ENCODE data around the gene NABP2. TPM values are rescaled to one million over a fixed set of nuclear protein-coding genes. Genes with fewer than 3 reads are reported as not detected.
"Not testable (repeated sequence)": the region's sequence is repeated elsewhere in the genome, so short reads cannot be mapped to it uniquely, and the experiment has no call there.

NABP2 gene
- total RNA-seq, 1 experiment from 2014 or later, result 67.5 TPM

DNA sequence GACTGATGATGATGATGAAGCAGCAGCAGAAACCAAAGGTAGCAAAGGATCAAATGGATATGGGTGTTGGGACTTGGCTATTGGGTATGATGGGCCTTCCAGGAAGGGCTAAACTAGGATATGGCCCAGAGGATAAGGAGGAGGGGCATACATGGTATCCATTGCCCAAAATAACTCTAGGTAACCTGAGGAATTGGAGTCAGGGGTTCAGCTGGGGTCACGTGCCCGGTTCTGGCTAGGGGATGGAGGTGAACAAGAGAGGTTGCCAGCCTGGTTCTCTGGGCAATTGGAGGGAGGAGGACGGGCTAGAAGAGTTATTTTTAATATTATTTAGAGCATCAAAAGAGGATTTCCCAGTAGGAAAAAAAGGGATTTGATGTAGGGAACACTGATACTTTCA is 36.8 kb downstream of the NABP2 start:
- no peak for DNase-seq (ENCODE audit: low spot score)
- Histone ChIP-seq H3K36me3 (ENCODE audit: insufficient read depth, low read length, poor library complexity, severe bottlenecking) (peaks cover 12% of the 10 kb centered on the region), H3K27me3 (replicated peaks; ENCODE audit: insufficient read depth, low read depth, low read length, poor library complexity) (no peaks in the 10 kb centered on the region), H3K9me3 (ENCODE audit: low read depth, low read length, poor library complexity, severe bottlenecking) (no peaks in the 10 kb centered on the region), H3K4me1 (ENCODE audit: insufficient read depth, low read length, poor library complexity, severe bottlenecking) (peaks cover 20% of the 10 kb centered on the region), H3K27ac (ENCODE audit: low read depth, low read length, poor library complexity, severe bottlenecking) (no peak overlapping the region), H3K4me3 (ENCODE audit: low read depth, low read length, poor library complexity, severe bottlenecking) (no peak overlapping the region)
- ChIA-PET CTCF (no interaction called here), POLR2A (ENCODE audit: low non-redundant PET) (no interaction called here)
- no TSS peak for BruUV-seq (replicated peaks)
- TF ChIP-seq EZH2 (IDR thresholded peaks at IDR 0.05; ENCODE audit: borderline replicate concordance, low read depth, low read length, poor library complexity, severe bottlenecking), result no peak
- TF ChIP-seq, protein P1, sequence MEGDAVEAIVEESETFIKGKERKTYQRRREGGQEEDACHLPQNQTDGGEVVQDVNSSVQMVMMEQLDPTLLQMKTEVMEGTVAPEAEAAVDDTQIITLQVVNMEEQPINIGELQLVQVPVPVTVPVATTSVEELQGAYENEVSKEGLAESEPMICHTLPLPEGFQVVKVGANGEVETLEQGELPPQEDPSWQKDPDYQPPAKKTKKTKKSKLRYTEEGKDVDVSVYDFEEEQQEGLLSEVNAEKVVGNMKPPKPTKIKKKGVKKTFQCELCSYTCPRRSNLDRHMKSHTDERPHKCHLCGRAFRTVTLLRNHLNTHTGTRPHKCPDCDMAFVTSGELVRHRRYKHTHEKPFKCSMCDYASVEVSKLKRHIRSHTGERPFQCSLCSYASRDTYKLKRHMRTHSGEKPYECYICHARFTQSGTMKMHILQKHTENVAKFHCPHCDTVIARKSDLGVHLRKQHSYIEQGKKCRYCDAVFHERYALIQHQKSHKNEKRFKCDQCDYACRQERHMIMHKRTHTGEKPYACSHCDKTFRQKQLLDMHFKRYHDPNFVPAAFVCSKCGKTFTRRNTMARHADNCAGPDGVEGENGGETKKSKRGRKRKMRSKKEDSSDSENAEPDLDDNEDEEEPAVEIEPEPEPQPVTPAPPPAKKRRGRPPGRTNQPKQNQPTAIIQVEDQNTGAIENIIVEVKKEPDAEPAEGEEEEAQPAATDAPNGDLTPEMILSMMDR (conservative IDR thresholded peaks at IDR 0.05; ENCODE audit: low read depth, low read length), result no peak
- intact Hi-C loops (cut with micrococcal nuclease; ENCODE audit: unreplicated experiment), result no loop called here

DNA sequence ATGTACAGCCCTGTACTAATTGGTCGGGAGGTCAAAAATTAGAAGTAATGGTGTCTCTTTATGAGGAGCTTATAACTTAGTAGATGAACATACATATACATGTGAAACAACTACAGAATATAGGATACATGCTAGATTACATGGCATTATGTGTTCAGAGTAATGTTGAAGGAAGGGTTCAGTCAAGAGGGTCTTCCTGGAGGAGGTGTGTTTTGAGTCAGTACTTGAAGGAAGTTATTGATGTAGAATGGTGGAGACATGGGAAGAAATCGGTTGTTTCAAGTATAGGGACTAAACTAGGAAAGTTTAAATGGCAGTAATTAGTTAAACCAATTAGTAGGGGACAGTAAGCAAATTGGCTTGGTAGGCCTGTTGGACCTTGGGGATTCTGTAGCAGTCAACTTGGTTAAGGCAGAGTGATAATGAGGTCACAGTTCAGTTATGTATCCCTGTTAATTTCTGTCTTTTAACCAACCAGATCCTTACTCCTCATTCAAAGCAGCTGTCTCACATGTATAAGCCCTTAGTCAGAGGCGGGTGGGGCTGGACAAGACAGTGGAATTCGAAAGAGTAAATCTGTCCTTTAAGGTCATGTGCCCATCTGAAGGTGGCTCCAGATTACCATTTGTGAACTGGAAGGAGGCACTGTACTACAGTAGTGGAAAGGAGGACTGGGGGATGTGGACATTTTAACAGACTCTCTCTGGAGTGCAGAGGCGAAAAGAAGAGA is 37.5 kb downstream of the NABP2 start:
- no peaks in the 10 kb centered on the region for H3K9me3 ChIP-seq (ENCODE audit: low read depth, low read length, poor library complexity, severe bottlenecking)
- ChIA-PET CTCF (no interaction called here), POLR2A (ENCODE audit: low non-redundant PET) (no interaction called here)
- H3K27ac ChIP-seq (ENCODE audit: low read depth, low read length, poor library complexity, severe bottlenecking), result no peak overlapping the region
- peaks cover 15% of the 10 kb centered on the region for H3K4me1 ChIP-seq (ENCODE audit: insufficient read depth, low read length, poor library complexity, severe bottlenecking)
- TF ChIP-seq, protein P1 (conservative IDR thresholded peaks at IDR 0.05; ENCODE audit: low read depth, low read length), result no peak
- TF ChIP-seq EZH2 (IDR thresholded peaks at IDR 0.05; ENCODE audit: borderline replicate concordance, low read depth, low read length, poor library complexity, severe bottlenecking), result no peak
- BruUV-seq (replicated peaks), result no TSS peak
- H3K36me3 ChIP-seq (ENCODE audit: insufficient read depth, low read length, poor library complexity, severe bottlenecking), result peaks cover 6% of the 10 kb centered on the region
- no peak for DNase-seq (ENCODE audit: low spot score)
- no peaks in the 10 kb centered on the region for H3K27me3 ChIP-seq (replicated peaks; ENCODE audit: insufficient read depth, low read depth, low read length, poor library complexity)
- intact Hi-C loops (cut with micrococcal nuclease; ENCODE audit: unreplicated experiment), result no loop called here
- no peak overlapping the region for H3K4me3 ChIP-seq (ENCODE audit: low read depth, low read length, poor library complexity, severe bottlenecking)

DNA sequence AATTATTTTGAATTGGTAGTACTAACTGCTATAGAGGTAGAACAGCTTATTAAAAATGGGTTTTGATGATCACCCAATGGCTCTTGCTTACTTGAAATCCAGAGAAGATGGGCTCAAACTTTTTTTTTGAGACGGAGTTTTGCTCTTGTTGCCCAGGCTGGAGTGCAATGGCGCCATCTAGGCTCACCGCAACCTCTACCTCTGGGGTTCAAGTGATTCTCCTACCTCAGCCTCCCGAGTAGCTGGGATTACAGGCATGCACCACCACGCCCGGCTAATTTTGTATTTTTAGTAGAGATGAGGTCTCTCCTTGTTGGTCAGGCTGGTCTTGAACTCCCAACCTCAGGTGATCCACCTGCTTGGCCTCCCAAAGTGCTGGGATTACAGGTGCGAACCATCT is 38.8 kb downstream of the NABP2 start:
- H3K4me3 ChIP-seq (ENCODE audit: low read depth, low read length, poor library complexity, severe bottlenecking); H3K27me3 ChIP-seq (replicated peaks; ENCODE audit: insufficient read depth, low read depth, low read length, poor library complexity); POLR2A ChIA-PET (ENCODE audit: low non-redundant PET); DNase-seq (ENCODE audit: low spot score); H3K4me1 ChIP-seq (ENCODE audit: insufficient read depth, low read length, poor library complexity, severe bottlenecking); H3K9me3 ChIP-seq (ENCODE audit: low read depth, low read length, poor library complexity, severe bottlenecking); H3K27ac ChIP-seq (ENCODE audit: low read depth, low read length, poor library complexity, severe bottlenecking); intact Hi-C loops (cut with micrococcal nuclease; ENCODE audit: unreplicated experiment); CTCF ChIA-PET; BruUV-seq (replicated peaks); H3K36me3 ChIP-seq (ENCODE audit: insufficient read depth, low read length, poor library complexity, severe bottlenecking): not testable (repeated sequence)
- TF ChIP-seq, protein P1 (conservative IDR thresholded peaks at IDR 0.05; ENCODE audit: low read depth, low read length), result peak; percentile 28; the same call in 1 of the 2 replicates

DNA sequence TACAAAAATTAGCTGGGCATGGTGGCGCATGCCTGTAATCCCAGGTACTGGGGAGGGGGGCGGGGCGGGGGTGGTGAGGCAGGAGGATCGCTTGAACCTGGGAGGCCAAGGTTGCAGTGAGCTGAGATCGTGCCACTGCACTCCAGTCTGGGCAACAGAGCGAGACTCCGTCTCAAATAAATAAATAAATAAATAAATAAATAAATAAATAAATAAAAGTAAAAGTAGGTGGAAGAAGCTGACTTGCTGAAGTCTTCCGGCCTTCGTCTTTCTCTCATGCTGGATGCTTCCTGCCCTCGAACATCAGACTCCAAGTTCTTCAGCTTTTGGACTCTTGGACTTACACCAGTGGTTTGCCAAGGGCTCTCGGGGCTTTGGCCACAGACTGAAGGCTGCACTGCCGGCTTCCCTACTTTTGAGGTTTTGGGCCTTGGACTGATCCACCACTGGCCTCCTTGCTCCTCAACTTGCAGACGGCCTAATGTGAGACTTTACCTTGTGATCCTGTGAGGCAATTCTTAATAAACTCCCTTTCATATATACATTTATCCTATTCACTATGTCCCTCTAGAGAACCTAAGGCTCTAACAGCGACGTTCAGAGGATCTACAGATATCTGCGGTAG is 42.0 kb downstream of the NABP2 start:
- H3K27ac ChIP-seq (ENCODE audit: low read depth, low read length, poor library complexity, severe bottlenecking); DNase-seq (ENCODE audit: low spot score); H3K4me1 ChIP-seq (ENCODE audit: insufficient read depth, low read length, poor library complexity, severe bottlenecking); intact Hi-C loops (cut with micrococcal nuclease; ENCODE audit: unreplicated experiment); POLR2A ChIA-PET (ENCODE audit: low non-redundant PET); H3K36me3 ChIP-seq (ENCODE audit: insufficient read depth, low read length, poor library complexity, severe bottlenecking); BruUV-seq (replicated peaks); H3K27me3 ChIP-seq (replicated peaks; ENCODE audit: insufficient read depth, low read depth, low read length, poor library complexity); H3K9me3 ChIP-seq (ENCODE audit: low read depth, low read length, poor library complexity, severe bottlenecking): not testable (repeated sequence)
- H3K4me3 ChIP-seq (ENCODE audit: low read depth, low read length, poor library complexity, severe bottlenecking), result peak overlapping the region; percentile 70
- CTCF ChIA-PET, result interaction anchor here (1.0 to 1.5 kb wide), 3 partner anchors 8 to 198 kb away, joined by 3 to 4 read pairs (median 3); partner anchors contain the start of gene ANKRD52

Measured in A673 (cell line).